ENCODE results near the gene MMP2. TPM values are rescaled to one million over a fixed set of nuclear protein-coding genes. Genes with fewer than 3 reads are reported as not detected.
A peak's percentile ranks its signal among the peaks of the same experiment; 100 is the strongest.

The MMP2 gene
- total and polyA plus RNA-seq, 10 of the 15 experiments (the other 5 are each of a cell fraction or from before 2014, with no cell fraction given) = 0.37 to 0.80 (median 0.59) TPM; not detected in 7

GRCh38 chr16:55508941-55509931 lies 30.2 kb downstream of the MMP2 start, which contains the start of gene LPCAT2:
Gene LPCAT2 (plus strand): TSS chr16:55509072. CDS start chr16:55509182, 110 bp downstream.
- CTCF ChIA-PET = no interaction called here
- no peaks in the 10 kb centered on the region; the same call in 2 of the 3 replicates for H3K9me3 ChIP-seq (replicated peaks; ENCODE audit: control insufficient read depth, insufficient read depth, low read length)
- no peaks in the 10 kb centered on the region; a peak in 1 of 4 replicates for H3K27me3 ChIP-seq (replicated peaks in 1 of 2; ENCODE audit: control insufficient read depth in 2 of 2, insufficient read depth in 2 of 2, low read length in 1 of 2)
- SMC1A ChIA-PET (ENCODE audit: uncharacterized antibody, unreplicated experiment) = no interaction called here
- TF ChIP-seq KLF5 (IDR thresholded peaks at IDR 0.05; ENCODE audit: partially characterized antibody) (no peak), ATF7 (IDR thresholded peaks at IDR 0.05; ENCODE audit: low read depth) (no peak), CBX5 (IDR thresholded peaks at IDR 0.05; ENCODE audit: low read depth) (no peak), IKZF2 (IDR thresholded peaks at IDR 0.05) (no peak), NFYA (IDR thresholded peaks at IDR 0.05; ENCODE audit: borderline replicate concordance, low read depth, low read length) (no peak), TCF7 (IDR thresholded peaks at IDR 0.05; ENCODE audit: borderline replicate concordance) (no peak)
- no peaks in the 10 kb centered on the region for H4K20me1 ChIP-seq (ENCODE audit: control insufficient read depth, insufficient read depth)
- H2AFZ ChIP-seq (ENCODE audit: control insufficient read depth, low read depth, low read length) = no peak within 1 kb of the TSS
- in situ Hi-C loops (cut with MboI) = no loop called here
- no peak within 1 kb of the TSS for H3K9ac ChIP-seq (ENCODE audit: control insufficient read depth, insufficient read depth, low read length)
- DNase-seq (ENCODE audit: low read depth, low spot score) (no peak), FAIRE-seq (no peak), ATAC-seq (peak; percentile 37; the same call in 1 of the 3 replicates)
- WGBS (ENCODE audit: insufficient coverage, insufficient replicate concordance, low lambda C conversion rate, missing lambda C conversion rate) = 6% methylated on average over 51 of the region's 61 CpGs
- no TSS peak for BruUV-seq (replicated peaks)
- H3K4me2 ChIP-seq (ENCODE audit: control insufficient read depth, insufficient read depth) = 0 out of 2 replicates have a peak within 1 kb of the TSS, but pooled peaks have one; percentile 17
- RAD21 ChIA-PET (ENCODE audit: unreplicated experiment) = no interaction called here
- H3K36me3 ChIP-seq (ENCODE audit: control insufficient read depth in 2 of 2, insufficient read depth in 2 of 2, low read length in 1 of 2) = no peaks in the 10 kb centered on the region
- no peaks in the 10 kb centered on the region for H3K4me1 ChIP-seq (ENCODE audit: control insufficient read depth, insufficient read depth, low read length)
- no peak within 1 kb of the TSS for H3K4me3 ChIP-seq
- H3K79me2 ChIP-seq (ENCODE audit: control insufficient read depth, insufficient read depth, low read length) = no peaks in the 10 kb centered on the region
- POLR2A ChIA-PET = no interaction called here
- no peak within 1 kb of the TSS for H3K27ac ChIP-seq (ENCODE audit: control insufficient read depth, insufficient read depth)
- intact Hi-C loops (cut with micrococcal nuclease; ENCODE audit: unreplicated experiment) = no loop called here

Measured in GM12878 (cell line).